Panc1 (cell line): ENCODE results near the gene CSNK2A2. TPM values are rescaled to one million over a fixed set of nuclear protein-coding genes. Genes with fewer than 3 reads are reported as not detected.

Experiments used
- ATAC-seq: fragments of 200-7000 bp; cut with Tn5 transposase; 2 replicates; pipeline ENCODE4 v1.9.1; 2020; ENCODE audit warnings: mild to moderate bottlenecking, moderate library complexity
- BruUV-seq: library from RNA; stranded (reverse); fragments of 400-500 nt; replicated peaks from 2 replicates; lab custom pipeline; 2021; lab: Mats Ljungman, UMichigan
- CTCF ChIA-PET: fragments of 300-600 bp; sonication (Branson Sonifier 250); formaldehyde crosslinking; loops from one replicate; lab custom pipeline; 2022; ENCODE audit warnings: antibody characterized with exemption; lab: Charles Lee
- POLR2A ChIA-PET: fragments of 300-600 bp; sonication (Branson Sonifier 250); formaldehyde crosslinking; loops from one replicate; lab custom pipeline; 2022; ENCODE audit warnings: antibody characterized with exemption; lab: Charles Lee
- DNase-seq: peaks from one replicate; pipeline ENCODE4 v3.0.0-alpha.2; 2010; ENCODE audit warnings: low read depth, low spot score
- H3K27ac ChIP-seq: 2 replicates; pipeline ENCODE4 v1.5.1; 2011; ENCODE audit warnings: mild to moderate bottlenecking, low read length, inconsistent platforms
- H3K27me3 ChIP-seq: fragments of 200-500 bp; sonication (Bioruptor generic); 2 replicates; pipeline ENCODE4 v1.6.0; 2014; ENCODE audit warnings: low read length, inconsistent platforms; ENCODE audit not compliant: control insufficient read depth, insufficient read depth
- H3K36me3 ChIP-seq: fragments of 200-500 bp; sonication (Bioruptor generic); 2 replicates; pipeline ENCODE4 v1.5.1; 2014; ENCODE audit warnings: inconsistent platforms, mild to moderate bottlenecking, low read length, moderate library complexity; ENCODE audit not compliant: control insufficient read depth, insufficient read depth
- H3K4me1 ChIP-seq: 2 replicates; pipeline ENCODE4 v1.5.1; 2011; ENCODE audit warnings: inconsistent platforms, mild to moderate bottlenecking, low read length, moderate library complexity; ENCODE audit not compliant: control insufficient read depth, insufficient read depth
- H3K4me3 ChIP-seq, 2 experiments: 2 replicates each; pipeline ENCODE4 v1.5.1; 2011 to 2012; ENCODE audit warnings: low read depth in 2 of 2, low read length in 2 of 2, mild to moderate bottlenecking in 2 of 2, inconsistent platforms in 1 of 2, moderate library complexity in 1 of 2
- H3K9me3 ChIP-seq: fragments of 200-500 bp; sonication (Bioruptor generic); 2 replicates; pipeline ENCODE4 v1.5.1; 2014; ENCODE audit warnings: low read depth, mild to moderate bottlenecking, inconsistent platforms, low read length, moderate library complexity; ENCODE audit not compliant: control insufficient read depth, insufficient read depth
- POLR2AphosphoS5 ChIP-seq: IDR thresholded peaks from 2 replicates; pipeline ENCODE4 v1.6.1; 2012; ENCODE audit warnings: mild to moderate bottlenecking, low read depth, low read length, moderate library complexity
- REST ChIP-seq, 2 experiments: IDR thresholded peaks; 2 replicates each; pipeline ENCODE4 v1.6.1; 2011 to 2012; ENCODE audit warnings: low read depth in 2 of 2, control low read depth in 1 of 2, low read length in 1 of 2, mild to moderate bottlenecking in 1 of 2, moderate library complexity in 1 of 2; ENCODE audit not compliant: insufficient read depth in 1 of 2
- SIN3A ChIP-seq: IDR thresholded peaks from 2 replicates; pipeline ENCODE4 v1.6.1; 2012; ENCODE audit warnings: low read depth, mild to moderate bottlenecking, low read length, moderate library complexity, borderline replicate concordance; ENCODE audit not compliant: insufficient read depth
- TCF7L2 ChIP-seq: IDR thresholded peaks from 2 replicates; pipeline ENCODE4 v1.6.1; 2011; ENCODE audit warnings: mild to moderate bottlenecking, low read depth, low read length, inconsistent platforms
- in situ Hi-C: cut with HindIII; loops from 2 replicates; pipeline ENCODE4 v1.10.0; 2016; ENCODE audit warnings: low sequenced_read_pairs, low pct_unique_long_range_greater_than_20kb
- intact Hi-C: fragments of 100-400 bp; cut with micrococcal nuclease; formaldehyde crosslinking; loops from one replicate; pipeline ENCODE4 v1.10.0; 2022; ENCODE audit not compliant: unreplicated experiment
- total RNA-seq: library from RNA; stranded (reverse); gene quantifications from one replicate; pipeline ENCODE4 v1.2.1, GENCODE V29; 2021; ENCODE audit not compliant: unreplicated experiment
- TF ChIP-seq, protein P1 (sequence below): fragments of 450-650 bp; IDR thresholded peaks from 2 replicates; pipeline ENCODE4 v1.5.1; 2017; ENCODE audit warnings: mild to moderate bottlenecking

CSNK2A2 gene
- total RNA-seq, 1 experiment from 2014 or later: 60.9 TPM

- in situ Hi-C loops: no loop called here
- intact Hi-C loops: no loop called here
These were observed 38.9 kb upstream of the CSNK2A2 start for GRCh38 chr16:58236831-58237230.

DNA sequence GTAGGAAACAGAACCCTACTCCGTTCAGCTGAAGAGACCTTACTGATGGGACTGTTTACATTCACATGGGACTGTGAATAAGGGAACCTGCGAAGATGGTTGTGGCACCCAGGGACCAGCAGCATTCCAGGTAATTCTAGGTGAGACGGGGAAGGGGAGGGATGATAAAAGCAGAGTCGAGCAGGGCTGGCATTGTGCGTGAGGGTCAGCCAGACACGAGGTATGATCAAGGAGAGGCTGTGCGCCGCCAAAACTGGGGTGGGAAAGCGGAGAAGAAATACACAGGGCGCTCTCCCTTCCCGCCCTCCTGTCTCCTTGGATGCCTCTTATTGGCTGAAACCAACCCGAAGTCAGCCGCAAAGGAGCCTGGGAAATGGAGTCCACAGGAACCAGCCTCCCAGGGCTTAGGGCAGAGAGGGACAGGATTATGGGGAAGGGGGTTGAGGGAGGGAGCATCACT, 38.4 kb upstream of the CSNK2A2 start:
- CTCF ChIA-PET: no interaction called here
- no peaks in the 10 kb centered on the region for H3K9me3 ChIP-seq
- H3K4me3 ChIP-seq: peak overlapping the region; percentile 45 to 64
- no TSS peak for BruUV-seq
- POLR2A ChIA-PET: no interaction called here
- no peak overlapping the region for H3K27ac ChIP-seq
- no peaks in the 10 kb centered on the region for H3K36me3 ChIP-seq
- intact Hi-C loops (no loop called here), in situ Hi-C loops (no loop called here)
- TF ChIP-seq TCF7L2 (no peak), REST (IDR thresholded peaks at IDR 0.05; ENCODE audit: insufficient read depth in 1 of 2, low read depth in 2 of 2, low read length in 1 of 2) (no peak), POLR2AphosphoS5 (no peak), SIN3A (no peak)
- TF ChIP-seq, protein P1, sequence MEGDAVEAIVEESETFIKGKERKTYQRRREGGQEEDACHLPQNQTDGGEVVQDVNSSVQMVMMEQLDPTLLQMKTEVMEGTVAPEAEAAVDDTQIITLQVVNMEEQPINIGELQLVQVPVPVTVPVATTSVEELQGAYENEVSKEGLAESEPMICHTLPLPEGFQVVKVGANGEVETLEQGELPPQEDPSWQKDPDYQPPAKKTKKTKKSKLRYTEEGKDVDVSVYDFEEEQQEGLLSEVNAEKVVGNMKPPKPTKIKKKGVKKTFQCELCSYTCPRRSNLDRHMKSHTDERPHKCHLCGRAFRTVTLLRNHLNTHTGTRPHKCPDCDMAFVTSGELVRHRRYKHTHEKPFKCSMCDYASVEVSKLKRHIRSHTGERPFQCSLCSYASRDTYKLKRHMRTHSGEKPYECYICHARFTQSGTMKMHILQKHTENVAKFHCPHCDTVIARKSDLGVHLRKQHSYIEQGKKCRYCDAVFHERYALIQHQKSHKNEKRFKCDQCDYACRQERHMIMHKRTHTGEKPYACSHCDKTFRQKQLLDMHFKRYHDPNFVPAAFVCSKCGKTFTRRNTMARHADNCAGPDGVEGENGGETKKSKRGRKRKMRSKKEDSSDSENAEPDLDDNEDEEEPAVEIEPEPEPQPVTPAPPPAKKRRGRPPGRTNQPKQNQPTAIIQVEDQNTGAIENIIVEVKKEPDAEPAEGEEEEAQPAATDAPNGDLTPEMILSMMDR: no peak
- ATAC-seq: peak; percentile 98
- no peak for DNase-seq
- 0 out of 2 replicates have a peak, but pooled peaks cover 3% of the 10 kb centered on the region for H3K4me1 ChIP-seq
- peaks cover 7% of the 10 kb centered on the region; the same call in 1 of the 2 replicates for H3K27me3 ChIP-seq

More at GRCh38 chr16:58236831-58237230, 38.9 kb upstream of the CSNK2A2 start:
- DNase-seq (no peak), ATAC-seq (0 out of 2 replicates have a peak, but pooled peaks have one; percentile 10)
- TF ChIP-seq POLR2AphosphoS5: no peak
- no peak for TF ChIP-seq SIN3A
- TF ChIP-seq, protein P1: no peak
- TF ChIP-seq TCF7L2: no peak
- TF ChIP-seq REST (IDR thresholded peaks at IDR 0.05; ENCODE audit: insufficient read depth in 1 of 2, low read depth in 2 of 2, low read length in 1 of 2): no peak
- Histone ChIP-seq H3K27me3 (peaks cover 7% of the 10 kb centered on the region; the same call in 1 of the 2 replicates), H3K36me3 (no peaks in the 10 kb centered on the region), H3K27ac (no peak overlapping the region), H3K4me1 (0 out of 2 replicates have a peak, but pooled peaks cover 3% of the 10 kb centered on the region), H3K9me3 (no peaks in the 10 kb centered on the region), H3K4me3 (no peak overlapping the region)
- no TSS peak for BruUV-seq
- ChIA-PET POLR2A (no interaction called here), CTCF (no interaction called here)
